Prostate gland (tissue), 2 donors: ENCODE results near the gene FAM107A.

Source experiments
- CTCF ChIP-seq, 4 experiments: fragments of 200-600 bp in 2 of 4; fragments of 450-650 bp in 2 of 4; sonication (generic) in 2 of 4; IDR thresholded peaks; 1 replicate in 3 of 4; 2 replicates in 1 of 4; pipeline ENCODE4 v1.5.1; 2016 to 2019; ENCODE audit warnings: antibody characterized with exemption in 4 of 4, mild to moderate bottlenecking in 2 of 4, moderate library complexity in 2 of 4
- POLR2A ChIP-seq: fragments of 450-650 bp; IDR thresholded peaks from one replicate; pipeline ENCODE4 v1.6.1; 2016; ENCODE audit warnings: antibody characterized with exemption, mild to moderate bottlenecking

- TF ChIP-seq CTCF (IDR thresholded peaks at IDR 0.05) (no peak), POLR2A (no peak)
Observed at GRCh38 chr3:58567251-58567515, 10.0 kb downstream of the FAM107A start.
